Measurements from ENCODE around the gene FAM13A.
A peak's percentile ranks its signal among the peaks of the same experiment; 100 is the strongest.
"Not testable (repeated sequence)": the region's sequence is repeated elsewhere in the genome, so short reads cannot be mapped to it uniquely, and the experiment has no call there.

Gene FAM13A

DNA sequence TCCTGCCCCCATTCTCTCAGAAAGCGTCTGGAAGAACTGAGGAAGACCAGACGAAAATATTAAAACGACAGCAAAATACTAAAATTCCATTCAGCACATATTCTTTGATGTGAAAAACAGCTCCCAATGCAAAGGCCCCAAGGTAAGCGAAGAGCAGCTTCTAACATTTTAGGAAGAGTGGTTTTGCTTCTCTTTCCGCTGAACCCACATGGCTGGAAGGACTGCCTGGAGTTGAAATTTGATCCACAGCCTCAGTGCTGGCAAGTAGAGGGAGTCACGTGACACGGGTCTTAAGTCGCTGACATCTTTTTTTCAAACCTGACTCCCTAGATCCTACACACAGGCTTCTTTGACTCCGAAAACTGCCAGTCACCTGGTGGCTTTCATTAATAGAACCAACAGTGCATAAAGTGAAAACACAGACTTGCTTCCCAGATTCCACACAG lies at the start of gene FAM13A:
Gene FAM13A, minus strand, starts transcription at position 233 of the 446 bp plus-strand sequence. Its CDS starts 221 bp downstream, at position 12.
- DNase-seq (ENCODE audit: low read depth): peak; percentile 90

DNA sequence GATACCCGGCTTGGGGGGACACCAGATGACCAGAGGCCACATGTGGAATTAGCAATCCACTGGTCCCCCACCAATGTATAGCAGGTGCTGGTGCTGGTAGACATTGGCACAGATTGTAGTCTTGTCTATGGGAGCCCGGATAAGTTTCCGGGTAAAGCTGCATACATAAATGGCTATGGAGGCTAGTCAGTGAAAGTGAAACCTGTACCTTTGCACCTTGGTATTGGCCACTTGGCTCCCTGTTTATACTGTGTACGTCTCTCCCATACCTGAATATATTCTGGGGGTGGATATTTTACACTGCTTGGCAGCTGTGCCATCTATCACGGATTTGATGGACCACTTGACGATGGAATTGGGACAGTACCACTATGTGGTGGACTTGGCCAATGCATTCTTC lies 48.7 kb upstream of the FAM13A start:
- DNase-seq (ENCODE audit: low read depth): no peak

DNA sequence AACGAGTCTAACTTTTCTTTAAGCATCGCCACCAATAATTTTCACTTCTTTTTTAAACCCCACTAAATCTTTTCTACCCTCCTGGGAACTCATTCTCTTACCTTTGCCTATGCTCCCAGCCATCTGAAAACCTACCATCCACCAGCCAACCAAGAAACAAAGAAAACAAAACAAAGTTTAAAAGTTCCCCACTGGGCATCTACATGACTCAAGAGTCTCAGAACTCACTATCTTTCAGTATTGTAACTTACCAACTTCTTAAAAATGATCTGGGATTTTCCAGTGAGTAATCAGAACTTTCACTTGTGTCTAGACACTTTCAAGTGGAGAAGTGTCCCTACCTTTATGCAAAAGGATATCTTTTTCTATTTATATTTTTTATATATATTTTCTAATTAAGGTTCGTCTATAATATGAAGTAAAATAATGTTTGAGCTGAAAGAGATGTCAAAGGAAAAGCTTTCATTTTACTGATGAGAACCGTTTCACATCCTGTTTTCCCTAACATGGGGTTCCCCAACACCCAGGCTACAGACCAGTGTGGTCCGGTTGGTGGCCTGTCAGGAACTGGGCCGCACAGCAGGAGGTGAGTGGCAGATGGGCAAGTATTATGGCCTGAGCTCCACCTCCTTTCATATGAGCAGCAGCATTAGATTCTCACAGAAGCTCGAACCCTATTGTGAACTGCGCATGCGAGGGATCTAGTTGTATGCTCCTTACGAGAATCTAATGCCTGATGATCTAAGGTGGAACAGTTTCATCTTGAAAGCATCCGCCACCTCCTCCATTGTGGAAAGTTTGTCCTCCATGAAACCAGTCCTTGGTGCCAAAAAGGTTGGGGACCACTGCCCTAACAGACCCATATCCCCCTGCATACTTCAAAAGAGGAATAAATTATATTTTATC lies 44.5 kb upstream of the FAM13A start:
- DNase-seq (ENCODE audit: low read depth): no peak

DNA sequence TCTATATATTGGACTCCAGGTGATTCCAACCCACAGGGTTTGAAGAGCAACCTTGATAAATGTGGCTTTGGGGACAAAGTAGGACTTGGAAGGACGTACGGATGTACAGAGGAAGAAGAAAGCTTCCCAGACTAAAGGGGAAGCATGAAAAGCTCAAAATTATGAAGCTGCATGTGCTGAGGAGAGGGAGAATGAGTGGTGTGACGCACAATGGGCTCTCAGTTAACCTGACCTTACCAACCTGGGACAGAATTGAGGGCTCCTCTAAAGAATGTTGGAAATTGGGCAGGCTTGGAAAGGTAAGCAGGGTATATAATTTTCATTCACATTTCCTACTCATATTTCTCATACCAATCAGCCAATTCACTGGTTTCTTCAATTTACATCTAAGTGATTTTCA lies 43.9 kb upstream of the FAM13A start:
- DNase-seq (ENCODE audit: low read depth): no peak

DNA sequence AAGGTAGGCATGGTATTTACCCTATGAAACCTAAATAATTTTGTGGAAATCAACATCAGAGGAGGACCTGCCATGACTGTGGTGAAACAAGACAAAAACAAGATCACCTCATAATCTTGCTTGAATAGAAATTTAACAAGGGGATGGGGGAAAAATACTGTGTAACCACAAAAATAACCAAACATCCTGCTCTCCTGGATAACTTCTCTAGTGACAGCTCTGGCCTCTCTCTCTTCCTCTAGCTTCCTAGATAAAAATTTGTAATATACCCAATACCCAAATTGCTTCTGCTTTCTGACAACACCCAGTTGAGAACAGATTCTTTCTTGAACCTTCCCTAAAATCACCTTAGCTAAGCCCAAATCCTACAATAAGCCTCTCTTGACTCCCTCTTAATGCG lies 42.5 kb upstream of the FAM13A start:
- DNase-seq (ENCODE audit: low read depth): no peak

DNA sequence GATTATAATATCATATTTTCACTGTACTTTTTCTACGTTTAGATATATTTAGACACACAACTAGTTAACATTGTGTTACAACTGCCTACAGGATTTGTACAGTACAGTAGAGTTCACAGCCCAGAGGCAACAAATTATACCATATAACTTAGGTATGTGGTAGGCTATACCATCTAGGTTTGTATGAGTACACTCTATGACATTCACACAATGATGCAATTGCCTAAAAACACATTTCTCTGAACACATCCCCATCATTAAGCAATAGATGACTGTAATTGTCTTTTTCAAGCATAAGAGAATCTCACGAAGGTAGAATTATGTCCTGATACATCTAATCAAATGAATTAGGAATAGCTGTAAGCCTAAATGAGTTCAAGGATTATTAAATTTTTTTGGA lies 42.0 kb upstream of the FAM13A start:
- no peak for DNase-seq (ENCODE audit: low read depth)

DNA sequence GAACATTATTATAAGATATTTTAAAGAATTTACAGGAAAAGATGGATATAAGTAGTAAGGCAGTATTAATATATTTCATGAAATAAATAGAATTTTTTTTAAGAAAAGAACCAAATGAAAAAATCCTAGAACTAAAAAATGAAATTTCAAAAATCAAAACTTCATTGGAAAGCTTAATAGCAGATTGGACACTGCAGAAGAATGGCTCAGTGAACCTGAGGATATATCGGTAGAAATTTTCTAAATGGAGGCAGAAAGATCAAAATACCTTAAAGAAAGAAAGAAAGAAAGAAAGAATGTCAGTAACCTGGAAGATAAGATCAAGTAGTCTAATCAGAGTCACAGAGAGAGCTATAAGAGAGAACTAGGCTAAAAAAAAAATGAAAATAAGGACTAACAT lies 21.3 kb upstream of the FAM13A start:
- DNase-seq (ENCODE audit: low read depth): no peak

DNA sequence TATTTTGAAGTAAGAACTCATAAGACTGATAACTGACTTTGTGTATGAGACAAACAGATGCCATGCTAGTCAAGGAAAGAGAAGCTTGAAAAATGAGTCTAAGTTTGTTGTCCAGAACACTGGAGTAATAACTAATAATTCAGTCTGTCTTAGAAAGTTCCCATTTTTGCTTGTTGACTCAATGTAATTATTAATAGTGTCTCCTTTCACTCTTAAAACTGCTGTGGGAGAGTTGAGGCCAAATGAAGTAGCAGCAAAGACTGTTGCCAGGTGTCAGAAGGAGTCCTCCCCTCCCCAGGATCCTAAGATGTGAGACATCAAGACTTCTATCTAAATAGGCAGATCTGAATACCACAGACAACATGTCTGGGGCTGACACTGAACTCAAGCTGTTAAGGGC lies 20.8 kb upstream of the FAM13A start:
- peak; percentile 13 for DNase-seq (ENCODE audit: low read depth)

DNA sequence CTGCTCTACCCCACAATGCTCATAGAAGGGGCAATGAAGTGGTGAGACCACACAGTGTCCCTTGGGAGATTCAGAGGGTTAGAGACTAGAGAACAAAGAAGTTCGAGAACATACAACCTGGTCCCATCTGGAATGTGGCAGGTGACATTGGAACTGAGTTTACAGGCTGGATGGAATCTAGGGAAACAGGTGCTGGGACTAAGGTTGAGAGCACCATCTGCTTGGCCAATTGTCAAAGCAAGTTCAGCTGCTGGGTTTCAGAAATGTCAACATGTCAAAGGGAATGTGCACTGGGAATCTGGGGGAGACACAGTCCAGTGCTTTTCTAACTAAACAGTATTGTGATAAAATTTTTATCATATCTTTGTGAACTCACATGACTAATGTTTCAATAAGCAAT lies 15.9 kb upstream of the FAM13A start:
- DNase-seq (ENCODE audit: low read depth): no peak

DNA sequence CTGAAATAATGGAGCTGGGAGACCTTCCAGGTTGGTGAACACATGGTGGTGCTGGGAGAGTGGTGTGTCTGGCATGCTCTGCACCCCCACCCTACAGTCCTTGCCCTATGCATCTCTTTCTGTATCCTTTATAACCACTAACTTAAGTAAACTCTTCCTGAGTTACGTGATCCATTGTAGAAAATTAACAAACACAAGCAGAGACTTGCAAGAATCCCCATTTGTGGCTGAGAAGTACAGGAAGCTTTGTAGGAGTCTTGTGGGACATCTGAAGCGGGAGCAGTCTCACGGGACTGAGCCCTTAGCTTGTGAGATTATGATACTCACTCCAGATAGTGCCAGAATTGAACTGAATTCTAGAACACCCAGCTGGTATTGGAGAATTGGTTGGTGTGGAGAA lies 14.3 kb upstream of the FAM13A start:
- no peak for DNase-seq (ENCODE audit: low read depth)

DNA sequence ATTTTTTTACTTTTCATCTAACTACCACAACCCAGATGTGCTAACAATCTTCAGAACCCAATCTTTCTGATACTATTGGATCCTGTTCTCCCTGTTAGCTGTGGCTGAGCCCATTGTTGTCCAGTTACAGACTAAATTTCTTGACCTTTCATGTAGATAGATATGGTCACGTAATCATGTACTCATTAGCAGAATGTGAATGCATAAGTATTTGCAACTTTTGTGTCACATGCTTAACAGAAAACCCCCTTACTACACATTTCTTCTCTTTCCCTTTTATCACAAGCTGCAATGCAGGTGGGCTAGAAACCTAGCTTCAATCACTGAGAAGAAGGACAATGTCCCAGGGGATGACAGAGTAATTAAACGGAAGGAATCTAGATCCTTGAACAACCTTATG lies 13.1 kb upstream of the FAM13A start:
- no peak for DNase-seq (ENCODE audit: low read depth)

DNA sequence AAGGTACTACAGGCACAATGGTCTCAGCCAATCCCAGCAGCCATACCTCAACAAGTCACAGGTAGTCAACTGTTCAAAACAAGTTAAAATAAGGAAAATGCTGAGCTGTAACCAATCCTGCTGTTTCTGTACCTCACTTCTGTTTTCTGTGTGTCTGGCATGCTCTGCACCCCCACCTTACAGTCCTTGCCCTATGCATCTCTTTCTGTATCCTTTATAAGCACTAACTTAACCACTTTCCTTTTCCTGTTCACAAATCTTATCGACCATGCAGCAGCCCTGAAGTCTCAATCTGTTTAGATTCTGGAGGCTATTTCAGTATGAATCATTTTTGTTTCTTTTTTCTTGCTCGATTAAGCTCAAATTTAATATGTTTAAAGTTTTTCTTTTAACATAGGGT lies 12.5 kb upstream of the FAM13A start:
- DNase-seq (ENCODE audit: low read depth): no peak

DNA sequence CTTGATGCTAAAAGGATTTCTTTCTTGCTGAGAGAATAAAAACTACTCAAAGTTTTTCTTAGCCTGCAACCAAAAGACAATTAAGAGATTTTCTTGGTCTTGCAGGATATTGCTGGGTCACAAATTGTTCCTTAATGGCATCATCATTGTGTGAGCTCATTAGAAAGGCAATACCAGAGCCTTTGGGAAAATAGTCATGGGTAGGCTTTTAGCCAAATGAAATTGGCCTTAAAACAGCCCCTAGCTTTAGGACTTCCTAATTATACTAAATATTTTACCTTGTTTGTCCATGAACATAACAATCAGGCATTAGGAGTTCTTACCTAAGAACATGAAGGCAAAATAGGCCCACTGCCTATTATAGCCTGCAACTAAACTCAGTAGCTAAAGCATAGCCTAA lies 10.4 kb upstream of the FAM13A start:
- DNase-seq (ENCODE audit: low read depth): no peak

DNA sequence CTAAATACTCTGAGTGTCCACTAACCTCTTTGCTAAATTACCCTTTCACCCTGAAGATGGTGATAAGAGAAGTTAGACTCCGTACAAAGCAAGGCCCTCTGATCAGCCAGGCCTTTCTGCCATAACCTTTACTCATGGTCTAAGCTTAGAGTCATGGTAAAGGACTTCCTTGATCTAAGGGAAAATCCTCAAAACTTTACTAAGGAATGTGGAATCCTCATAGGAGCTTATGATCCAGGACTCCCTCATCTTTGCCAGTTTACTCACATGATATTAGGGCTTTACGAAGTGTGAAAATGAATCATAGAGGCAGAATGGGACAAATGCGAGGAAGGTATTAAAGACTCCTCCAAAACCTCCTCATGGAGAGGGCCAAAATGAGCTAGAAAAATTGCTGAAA lies 7.9 kb upstream of the FAM13A start:
- DNase-seq (ENCODE audit: low read depth): peak; percentile 15

DNA sequence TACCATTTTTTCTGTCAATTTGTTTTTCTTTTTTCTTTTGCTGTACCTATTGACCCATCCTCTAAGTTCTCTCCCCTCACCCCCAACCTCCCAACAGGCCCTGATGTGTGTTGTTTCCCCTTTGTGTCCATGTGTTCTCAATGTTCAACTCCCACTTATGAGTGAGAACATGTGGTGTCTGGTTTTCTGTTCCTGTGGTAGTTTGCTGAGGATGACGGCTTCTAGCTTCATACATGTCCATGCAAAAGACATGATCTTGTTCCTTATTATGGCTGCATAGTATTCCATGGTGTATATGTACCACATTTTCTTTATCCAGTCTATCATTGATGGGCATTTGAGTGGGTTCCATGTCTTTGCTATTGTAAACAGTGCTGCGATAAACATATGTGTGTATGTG lies 859 bp upstream of the FAM13A start:
- DNase-seq (ENCODE audit: low read depth): not testable (repeated sequence)

DNA sequence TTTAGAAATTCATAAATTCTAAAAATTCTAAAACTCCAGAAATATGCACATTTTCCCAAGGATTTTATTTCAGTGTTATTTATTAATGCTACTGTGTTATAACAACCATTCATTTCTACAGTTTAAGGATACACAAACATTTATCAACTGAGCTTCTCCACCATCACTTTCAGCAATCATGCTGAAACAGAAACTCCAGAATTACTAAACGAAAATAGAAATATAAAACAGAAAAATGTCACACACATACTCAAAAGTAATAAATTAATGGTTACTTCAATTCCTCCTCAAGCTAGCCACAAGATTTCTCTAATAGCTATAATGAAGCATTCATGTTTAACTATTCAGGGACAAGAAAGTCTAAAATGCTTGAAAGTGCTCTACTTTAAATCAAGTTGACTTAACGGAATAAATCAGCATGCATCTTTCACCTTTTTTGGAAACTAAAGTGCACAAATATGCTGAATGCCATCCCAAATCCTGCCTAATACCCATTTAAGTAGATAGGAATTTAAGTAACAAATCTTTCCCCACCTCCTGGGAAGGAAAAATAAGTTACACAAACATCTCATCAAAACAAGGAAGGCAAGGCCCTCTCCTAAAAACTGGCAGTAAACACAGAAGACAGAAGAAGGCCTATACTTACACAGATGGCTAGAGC lies 563 bp downstream of the FAM13A start:
- DNase-seq (ENCODE audit: low read depth): no peak

DNA sequence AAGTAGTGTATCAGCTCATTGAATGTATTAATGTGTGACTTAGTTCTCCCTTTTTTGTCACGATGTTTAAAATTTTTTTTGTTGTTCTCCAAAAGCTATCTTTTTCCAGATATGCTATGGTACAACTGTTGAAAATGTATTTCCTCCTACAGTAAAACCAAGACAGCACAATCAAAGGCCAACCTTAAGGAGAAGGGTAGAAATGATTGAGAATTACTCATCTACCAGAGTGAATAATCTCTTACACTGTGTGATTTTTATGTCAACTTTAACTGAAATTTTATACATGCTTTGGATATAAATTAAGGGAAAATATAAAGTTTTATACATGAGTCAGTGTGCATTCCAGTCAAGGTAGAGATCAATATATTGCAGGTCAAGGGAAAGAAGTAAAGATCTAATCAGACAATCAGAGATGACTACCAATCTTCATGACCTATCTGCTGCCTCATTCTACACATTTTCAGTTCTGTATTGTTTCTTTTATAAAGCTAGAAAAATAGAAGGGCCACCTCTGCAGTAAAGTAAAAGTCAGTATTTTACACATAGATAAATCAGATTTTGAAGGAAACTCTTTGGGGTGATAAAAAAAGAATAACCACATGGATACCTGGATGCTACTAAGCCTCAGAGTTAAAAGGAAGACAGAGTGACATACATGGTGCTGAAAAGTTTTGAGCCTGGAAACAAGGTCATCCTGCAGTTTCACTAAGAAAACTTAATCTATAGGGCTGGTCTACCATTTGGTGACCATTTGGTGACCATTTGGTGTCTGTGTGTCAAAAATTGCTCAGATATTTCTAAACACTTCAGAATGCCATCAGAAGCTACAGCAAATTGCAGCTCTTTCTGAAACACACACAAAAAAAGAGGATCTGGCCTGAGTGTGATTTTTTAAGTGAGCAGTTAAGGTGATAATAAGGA lies 1.6 kb downstream of the FAM13A start:
- peak; percentile 27 for DNase-seq (ENCODE audit: low read depth)

DNA sequence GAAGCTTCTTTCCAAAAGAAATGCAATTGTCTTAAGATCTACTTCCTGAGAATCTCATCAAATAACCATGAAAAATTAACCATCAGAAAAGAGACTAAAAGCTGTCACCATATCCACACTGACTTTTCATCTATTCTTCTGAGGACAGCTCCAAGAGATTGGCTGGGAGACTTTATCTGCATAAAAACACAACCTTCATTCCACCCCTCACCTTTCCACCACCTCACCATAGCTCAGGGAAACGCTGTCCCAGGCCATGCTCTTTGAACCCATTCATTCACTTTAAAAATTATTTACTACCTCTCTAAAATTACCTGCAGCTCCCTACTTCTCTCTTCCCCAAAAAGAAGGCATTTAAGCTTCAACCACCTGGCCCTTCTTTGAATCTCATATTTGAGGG lies 2.4 kb downstream of the FAM13A start:
- DNase-seq (ENCODE audit: low read depth): no peak

DNA sequence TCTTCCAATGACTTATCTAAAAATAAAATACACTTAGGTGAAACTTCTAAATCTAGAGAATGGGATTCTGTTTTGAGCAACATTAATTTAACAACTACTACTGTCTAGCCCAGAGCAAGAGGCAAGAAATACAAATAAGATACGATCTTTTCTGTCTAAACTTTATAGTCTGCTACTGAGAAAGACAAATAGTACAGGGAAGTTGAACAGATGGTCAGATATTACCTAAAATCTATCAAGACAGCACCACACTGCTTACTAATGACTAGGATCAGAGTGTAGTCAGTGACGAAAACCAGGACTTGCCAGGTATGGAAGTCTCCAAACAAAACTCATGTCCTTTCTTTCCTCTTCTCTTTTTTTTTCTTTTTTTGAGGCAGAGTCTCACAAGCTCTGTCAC lies 7.1 kb downstream of the FAM13A start:
- no peak for DNase-seq (ENCODE audit: low read depth)

DNA sequence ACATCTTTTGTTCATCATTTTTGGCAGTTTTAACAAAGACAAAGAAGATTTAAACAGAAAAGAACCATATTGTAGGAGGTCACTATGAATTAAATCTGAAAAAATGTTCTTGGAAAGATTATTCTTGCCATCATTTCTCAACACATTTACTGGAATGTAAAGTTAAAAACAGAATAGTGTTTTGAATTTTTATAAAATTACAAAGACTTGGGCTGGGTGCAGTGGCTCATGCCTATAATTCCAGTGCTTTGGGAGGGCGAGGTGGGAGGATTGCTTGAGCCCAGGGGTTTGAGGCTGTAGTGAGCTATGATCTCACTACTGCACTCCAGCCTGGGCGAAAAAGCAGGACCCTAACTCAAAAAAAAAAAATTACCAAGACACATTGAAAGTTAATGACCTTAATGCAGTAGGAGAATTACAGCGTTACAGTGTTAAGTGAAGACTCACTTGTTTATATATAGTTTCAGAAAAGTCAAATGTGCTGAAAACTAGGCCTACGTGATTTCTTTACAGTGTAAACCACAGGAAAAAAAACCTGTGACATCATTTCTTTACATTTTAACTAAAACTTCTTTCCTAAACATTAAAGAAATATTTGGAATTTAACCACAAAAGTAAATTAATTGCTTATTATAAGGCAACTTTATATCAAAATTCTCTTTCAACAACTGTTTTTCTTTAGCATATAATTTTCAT lies 7.9 kb downstream of the FAM13A start:
- no peak for DNase-seq (ENCODE audit: low read depth)

DNA sequence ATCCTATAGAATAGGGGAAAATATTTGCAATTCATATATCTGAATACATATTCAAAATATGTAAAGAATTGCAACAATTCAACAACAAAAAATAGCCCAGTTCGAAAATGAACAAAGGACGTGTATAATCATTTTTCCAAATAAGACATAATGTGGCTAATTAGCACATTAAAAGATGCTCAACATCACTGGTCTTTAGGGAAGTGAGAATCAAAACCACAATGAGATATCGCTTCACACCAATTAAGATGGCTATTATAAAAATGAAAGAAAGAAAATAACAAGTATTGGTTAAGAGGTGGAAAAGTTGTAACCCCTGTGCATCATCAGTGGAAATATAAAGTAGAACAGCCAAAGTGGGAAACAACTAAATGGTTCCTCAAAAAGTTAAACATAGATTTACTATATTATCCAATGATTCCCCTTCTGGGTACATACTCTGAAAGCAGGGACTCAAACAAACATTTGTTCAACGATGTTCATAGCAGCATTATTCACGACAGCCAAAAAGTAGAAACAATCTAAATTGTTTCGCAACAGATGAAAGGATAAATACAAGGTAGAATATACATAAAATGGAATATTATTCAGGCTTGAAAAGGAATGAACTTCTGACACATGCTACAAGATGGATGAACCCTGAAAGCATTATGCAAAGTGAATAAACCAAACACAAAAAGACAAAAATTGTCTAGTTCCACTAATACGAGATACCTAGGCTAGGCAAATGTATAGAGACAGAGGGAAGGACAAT lies 12.7 kb downstream of the FAM13A start:
- no peak for DNase-seq (ENCODE audit: low read depth)
